ENCODE measurements around the gene ASCL2. TPM values are rescaled to one million over a fixed set of nuclear protein-coding genes. Genes with fewer than 3 reads are reported as not detected.
"Not testable (repeated sequence)": the region's sequence is repeated elsewhere in the genome, so short reads cannot be mapped to it uniquely, and the experiment has no call there.

The ASCL2 gene
- total and polyA plus RNA-seq, 2 experiments from 2014 or later = not detected

DNA sequence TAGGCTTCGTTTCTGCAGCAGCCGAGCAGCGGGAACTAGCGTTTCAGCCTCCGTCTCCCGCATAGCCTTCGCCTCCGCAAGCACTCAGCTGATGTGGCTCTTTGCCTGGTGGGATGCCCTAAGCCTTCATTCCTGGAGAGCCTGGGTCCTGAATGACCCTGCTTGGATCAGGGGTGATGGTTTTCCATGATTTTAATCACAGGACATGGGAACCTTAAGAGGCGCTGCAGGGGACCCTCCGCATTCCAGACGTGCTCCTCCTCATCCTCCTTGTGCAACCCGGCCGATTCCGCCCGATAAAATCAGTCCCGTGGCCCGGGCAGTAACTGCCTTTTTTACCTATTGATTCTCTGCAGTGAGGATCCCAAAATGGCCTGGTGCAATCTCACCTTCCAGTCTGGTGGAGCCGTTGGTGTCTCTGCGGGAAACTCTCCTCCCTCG is 23.2 kb upstream of the ASCL2 start:
- no peaks in the 10 kb centered on the region for H3K9me3 ChIP-seq (ENCODE audit: low read depth)
- H3K27ac ChIP-seq = no peak overlapping the region
- peaks cover 27% of the 10 kb centered on the region for H3K27me3 ChIP-seq
- TF ChIP-seq, protein P1, sequence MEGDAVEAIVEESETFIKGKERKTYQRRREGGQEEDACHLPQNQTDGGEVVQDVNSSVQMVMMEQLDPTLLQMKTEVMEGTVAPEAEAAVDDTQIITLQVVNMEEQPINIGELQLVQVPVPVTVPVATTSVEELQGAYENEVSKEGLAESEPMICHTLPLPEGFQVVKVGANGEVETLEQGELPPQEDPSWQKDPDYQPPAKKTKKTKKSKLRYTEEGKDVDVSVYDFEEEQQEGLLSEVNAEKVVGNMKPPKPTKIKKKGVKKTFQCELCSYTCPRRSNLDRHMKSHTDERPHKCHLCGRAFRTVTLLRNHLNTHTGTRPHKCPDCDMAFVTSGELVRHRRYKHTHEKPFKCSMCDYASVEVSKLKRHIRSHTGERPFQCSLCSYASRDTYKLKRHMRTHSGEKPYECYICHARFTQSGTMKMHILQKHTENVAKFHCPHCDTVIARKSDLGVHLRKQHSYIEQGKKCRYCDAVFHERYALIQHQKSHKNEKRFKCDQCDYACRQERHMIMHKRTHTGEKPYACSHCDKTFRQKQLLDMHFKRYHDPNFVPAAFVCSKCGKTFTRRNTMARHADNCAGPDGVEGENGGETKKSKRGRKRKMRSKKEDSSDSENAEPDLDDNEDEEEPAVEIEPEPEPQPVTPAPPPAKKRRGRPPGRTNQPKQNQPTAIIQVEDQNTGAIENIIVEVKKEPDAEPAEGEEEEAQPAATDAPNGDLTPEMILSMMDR (IDR thresholded peaks at IDR 0.05; ENCODE audit: low read depth, low read length) = no peak
- DNase-seq (ENCODE audit: low read depth in 1 of 2, low spot score in 1 of 2) = no peak
- no peaks in the 10 kb centered on the region for H3K36me3 ChIP-seq
- peaks cover 6% of the 10 kb centered on the region for H3K4me1 ChIP-seq (ENCODE audit: low read depth)
- no peak overlapping the region for H3K4me3 ChIP-seq

DNA sequence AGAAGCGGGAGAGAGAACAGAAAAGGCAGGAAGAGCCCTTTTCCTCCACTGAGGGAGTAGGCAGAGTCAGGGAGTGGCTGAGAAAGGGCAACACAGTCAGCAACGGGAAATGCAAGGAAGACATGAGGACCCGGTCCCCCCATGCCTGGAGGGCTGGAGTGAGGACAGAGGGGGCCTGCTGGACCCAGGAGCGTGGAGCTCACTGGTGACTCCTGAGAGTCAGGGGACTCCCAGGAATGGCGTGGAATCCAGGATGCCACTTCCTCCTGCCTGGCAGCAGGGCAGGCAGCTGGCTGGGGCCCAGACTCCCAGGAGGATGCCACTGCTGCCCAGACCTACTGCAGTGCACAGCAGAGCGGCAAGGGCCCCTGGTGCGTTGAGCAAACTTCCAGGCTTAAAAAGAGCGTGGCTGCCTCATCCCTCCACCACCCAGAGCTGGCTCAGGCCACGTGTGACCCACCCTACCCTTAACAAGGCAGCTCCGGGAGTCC is 20.0 kb upstream of the ASCL2 start:
- Histone ChIP-seq H3K4me1 (ENCODE audit: low read depth) (no peaks in the 10 kb centered on the region), H3K36me3 (no peaks in the 10 kb centered on the region), H3K27ac (no peak overlapping the region), H3K27me3 (peaks cover 25% of the 10 kb centered on the region), H3K9me3 (ENCODE audit: low read depth) (no peaks in the 10 kb centered on the region), H3K4me3 (no peak overlapping the region)
- DNase-seq (ENCODE audit: low read depth in 1 of 2, low spot score in 1 of 2) = no peak
- TF ChIP-seq, protein P1 (IDR thresholded peaks at IDR 0.05; ENCODE audit: low read depth, low read length) = no peak

DNA sequence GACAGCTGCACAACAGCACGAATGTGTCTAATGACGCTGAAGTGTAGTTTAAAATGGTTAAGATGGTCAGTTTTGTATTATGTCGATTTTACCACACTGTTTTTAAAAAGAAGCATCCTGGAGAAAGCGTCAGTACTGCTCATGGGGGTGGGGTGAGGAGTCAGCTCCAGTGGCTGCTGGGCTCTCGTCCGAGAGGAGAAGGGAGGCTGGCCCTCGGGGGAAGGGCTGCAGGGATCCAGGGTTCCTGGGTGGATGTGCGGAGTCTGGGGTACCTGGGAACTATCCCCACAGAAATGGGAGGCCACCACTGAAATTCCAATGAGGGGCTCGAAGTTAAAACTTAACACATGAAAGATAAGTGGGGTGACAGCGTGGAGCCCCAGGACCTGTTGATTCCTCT is 19.5 kb upstream of the ASCL2 start:
- DNase-seq (ENCODE audit: low read depth in 1 of 2, low spot score in 1 of 2) = no peak
- Histone ChIP-seq H3K27ac (no peak overlapping the region), H3K9me3 (ENCODE audit: low read depth) (no peaks in the 10 kb centered on the region), H3K27me3 (peaks cover 20% of the 10 kb centered on the region), H3K4me3 (no peak overlapping the region), H3K36me3 (no peaks in the 10 kb centered on the region), H3K4me1 (ENCODE audit: low read depth) (no peaks in the 10 kb centered on the region)
- TF ChIP-seq, protein P1 (IDR thresholded peaks at IDR 0.05; ENCODE audit: low read depth, low read length) = no peak

DNA sequence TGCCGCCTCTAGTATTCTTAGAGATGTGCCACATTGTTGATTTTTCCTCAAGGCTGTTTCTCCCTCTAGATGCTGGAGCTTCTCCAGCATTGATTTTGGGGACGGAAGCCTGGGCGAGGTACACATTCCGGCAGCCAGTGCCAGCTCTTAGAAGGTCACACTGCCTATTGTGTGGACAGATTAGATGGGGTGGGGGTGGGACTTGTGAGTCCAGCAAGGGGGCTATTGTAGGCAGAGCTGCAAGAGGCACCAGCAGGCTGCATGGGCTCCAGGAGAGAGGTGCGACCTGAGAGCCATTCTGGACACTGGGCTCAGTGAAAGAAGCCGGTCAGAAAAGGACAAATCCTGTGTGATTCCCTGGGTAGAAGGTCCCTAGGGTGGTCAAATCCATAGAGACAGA is 19.0 kb upstream of the ASCL2 start:
- no peaks in the 10 kb centered on the region for H3K4me1 ChIP-seq (ENCODE audit: low read depth)
- H3K9me3 ChIP-seq (ENCODE audit: low read depth) = no peaks in the 10 kb centered on the region
- peaks cover 17% of the 10 kb centered on the region for H3K27me3 ChIP-seq
- no peak overlapping the region for H3K4me3 ChIP-seq
- no peaks in the 10 kb centered on the region for H3K36me3 ChIP-seq
- TF ChIP-seq, protein P1 (IDR thresholded peaks at IDR 0.05; ENCODE audit: low read depth, low read length) = no peak
- no peak overlapping the region for H3K27ac ChIP-seq
- DNase-seq (ENCODE audit: low read depth in 1 of 2, low spot score in 1 of 2) = no peak

DNA sequence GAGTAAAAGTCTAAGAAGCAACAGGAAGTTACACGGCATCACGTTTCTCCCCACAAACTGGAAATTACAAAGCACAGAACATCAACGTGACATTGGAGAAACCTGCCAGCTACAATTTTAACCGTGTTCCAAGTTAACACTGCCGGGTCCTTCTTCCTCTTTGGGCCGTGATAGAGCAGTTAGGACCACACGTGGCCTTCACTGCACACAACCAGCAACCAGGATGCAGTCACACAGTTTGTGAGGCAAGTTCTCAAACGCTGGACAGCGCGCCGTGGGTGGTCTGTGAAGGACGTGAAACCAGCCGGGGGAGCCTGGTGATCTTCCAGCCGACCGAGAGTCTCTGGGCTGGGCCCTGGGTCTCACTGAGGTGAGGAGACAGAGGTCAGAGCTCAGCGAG is 16.7 kb upstream of the ASCL2 start:
- TF ChIP-seq, protein P1 (IDR thresholded peaks at IDR 0.05; ENCODE audit: low read depth, low read length) = no peak
- H3K4me3 ChIP-seq = no peak overlapping the region
- no peaks in the 10 kb centered on the region for H3K4me1 ChIP-seq (ENCODE audit: low read depth)
- H3K9me3 ChIP-seq (ENCODE audit: low read depth) = no peaks in the 10 kb centered on the region
- H3K36me3 ChIP-seq = no peaks in the 10 kb centered on the region
- DNase-seq (ENCODE audit: low read depth in 1 of 2, low spot score in 1 of 2) = no peak
- H3K27me3 ChIP-seq = peaks cover 9% of the 10 kb centered on the region
- H3K27ac ChIP-seq = no peak overlapping the region

DNA sequence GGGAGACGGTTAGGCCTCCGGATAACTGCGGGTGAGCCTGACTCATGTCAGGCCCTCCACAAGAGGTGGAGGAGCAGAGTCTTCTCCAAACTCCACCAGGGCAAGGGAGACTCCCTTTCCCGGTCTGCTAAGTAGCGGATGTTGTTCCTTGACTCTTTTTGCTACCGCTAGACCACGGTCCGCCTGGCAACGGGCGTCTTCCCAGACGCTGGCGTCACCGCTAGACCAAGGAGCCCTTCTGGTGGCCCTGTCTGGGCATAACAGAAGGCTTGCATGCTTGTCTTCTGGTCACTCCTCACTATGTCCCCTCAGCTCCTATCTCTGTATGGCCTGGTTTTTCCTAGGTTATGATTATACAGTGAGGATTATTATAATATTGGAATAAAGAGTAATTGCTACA is 16.0 kb upstream of the ASCL2 start:
- H3K36me3 ChIP-seq; H3K9me3 ChIP-seq (ENCODE audit: low read depth); H3K4me1 ChIP-seq (ENCODE audit: low read depth); H3K27ac ChIP-seq; DNase-seq (ENCODE audit: low read depth in 1 of 2, low spot score in 1 of 2); H3K4me3 ChIP-seq: not testable (repeated sequence)
- peaks cover 14% of the 10 kb centered on the region for H3K27me3 ChIP-seq
